Skin of body (tissue), 2 donors: ENCODE results near the gene TMTC2. TPM values are rescaled to one million over a fixed set of nuclear protein-coding genes. Genes with fewer than 3 reads are reported as not detected.
"Not testable (repeated sequence)": the region's sequence is repeated elsewhere in the genome, so short reads cannot be mapped to it uniquely, and the experiment has no call there.

ENCODE experiments used
- DNase-seq: peaks from one replicate; lab custom pipeline; 2025; lab: John Stamatoyannopoulos, UW
- total RNA-seq: library from RNA; depleted of rRNA; stranded (reverse); fragments of >200 nt; gene quantifications from one replicate; pipeline ENCODE4 v1.2.3, GENCODE V29; 2014

TMTC2 gene
- total RNA-seq, 1 donor from 2014 or later = 37.3 TPM

DNA sequence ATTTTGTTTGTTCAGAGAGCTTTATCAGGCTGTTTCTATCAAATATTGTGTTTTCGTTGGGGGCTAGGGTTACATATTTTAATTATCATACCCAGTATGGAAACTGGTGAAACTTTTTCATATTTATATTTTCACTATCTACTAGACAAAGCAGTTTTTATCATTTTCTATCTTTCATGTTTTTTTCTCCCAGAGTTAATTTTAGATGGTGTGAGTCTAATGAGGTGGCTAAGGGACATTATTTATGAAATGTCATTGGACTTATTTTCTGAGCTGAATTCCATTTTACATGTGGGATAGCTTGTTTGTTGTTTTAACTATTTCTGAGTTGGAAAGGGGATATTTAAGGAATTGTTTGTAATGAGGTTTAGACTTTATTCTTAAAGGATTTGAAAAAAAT is 100.3 kb downstream of the TMTC2 start:
- DNase-seq = no peak

DNA sequence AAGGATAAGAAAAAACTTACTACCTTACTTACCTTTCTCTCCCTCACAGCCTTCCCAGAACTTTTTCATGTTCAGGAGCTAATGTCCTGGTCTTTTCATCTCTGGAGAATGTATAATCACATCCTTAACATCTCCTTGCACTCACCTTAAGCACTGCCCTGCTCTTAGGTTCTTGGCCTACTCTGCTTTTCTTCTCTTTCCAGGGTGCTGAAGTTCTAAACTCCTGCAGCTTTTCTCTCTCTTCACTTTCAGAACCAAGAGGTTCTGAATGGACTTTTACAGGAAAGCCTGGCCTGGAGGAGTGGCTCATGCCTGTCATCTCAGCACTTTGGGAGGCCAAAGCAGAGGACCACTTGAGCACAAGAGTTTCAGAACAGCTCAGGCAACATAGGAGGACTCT is 101.9 kb downstream of the TMTC2 start:
- DNase-seq = no peak

DNA sequence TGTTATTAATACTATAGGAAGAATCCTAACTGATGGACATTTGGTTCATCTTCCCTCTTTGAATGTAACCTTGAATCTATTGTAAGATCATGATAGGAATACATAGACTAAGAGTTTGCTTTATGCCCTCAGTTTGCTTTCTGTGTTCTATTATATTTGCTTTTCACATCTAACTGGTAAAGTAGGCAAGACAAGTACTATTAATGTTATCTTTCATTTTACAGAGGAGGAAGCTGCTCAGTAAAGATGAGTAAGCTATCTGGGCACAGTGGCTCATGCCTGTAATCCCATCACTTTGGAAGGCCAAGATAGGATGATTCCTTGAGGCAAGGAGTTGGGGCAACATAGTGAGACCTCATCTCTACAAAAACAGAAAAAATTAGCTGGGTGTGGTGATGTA is 103.0 kb downstream of the TMTC2 start:
- no peak for DNase-seq

DNA sequence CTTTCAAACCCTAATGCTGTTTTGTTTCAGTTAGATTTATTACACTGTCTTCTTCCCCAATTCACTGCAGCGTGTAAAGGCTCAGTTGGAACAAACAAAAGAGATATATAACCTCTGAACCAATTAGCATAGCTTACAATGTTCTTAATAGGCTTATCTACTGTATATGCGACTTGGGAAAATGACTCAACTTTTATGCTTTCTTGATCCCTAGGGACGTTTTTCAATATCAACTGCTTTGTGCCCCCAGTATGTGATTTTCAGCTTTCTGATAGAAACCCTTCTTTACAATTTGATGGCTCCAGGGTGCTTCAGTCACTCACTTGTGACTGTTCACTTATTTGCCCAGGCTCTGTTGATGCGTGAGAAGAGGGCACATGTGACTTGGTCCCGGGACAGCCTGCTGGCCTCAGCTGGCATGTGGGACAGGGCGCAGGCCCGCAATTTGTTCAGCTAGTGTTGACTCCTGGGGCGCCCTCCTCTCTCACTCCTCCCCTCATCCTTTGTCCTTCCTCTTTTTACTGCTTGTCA is 107.1 kb downstream of the TMTC2 start:
- no peak for DNase-seq

DNA sequence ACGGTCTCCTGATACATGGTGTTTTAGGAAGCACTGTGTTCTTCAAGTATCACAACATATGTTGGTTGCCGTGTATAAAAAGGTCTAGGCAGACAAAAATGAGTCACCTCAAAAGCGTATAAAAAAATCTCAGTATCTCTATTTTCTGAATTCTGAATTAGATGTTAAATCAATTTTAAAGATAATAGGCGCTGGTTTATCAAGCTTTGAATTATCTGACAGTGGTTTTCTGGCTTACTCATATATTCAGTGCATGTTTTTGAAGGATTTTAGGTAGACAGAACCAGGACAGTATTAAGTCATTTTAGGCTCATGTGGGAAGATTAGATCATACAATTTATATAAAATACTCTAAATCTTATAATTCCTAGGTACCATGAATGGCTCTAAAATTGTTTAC is 110.8 kb downstream of the TMTC2 start:
- no peak for DNase-seq

DNA sequence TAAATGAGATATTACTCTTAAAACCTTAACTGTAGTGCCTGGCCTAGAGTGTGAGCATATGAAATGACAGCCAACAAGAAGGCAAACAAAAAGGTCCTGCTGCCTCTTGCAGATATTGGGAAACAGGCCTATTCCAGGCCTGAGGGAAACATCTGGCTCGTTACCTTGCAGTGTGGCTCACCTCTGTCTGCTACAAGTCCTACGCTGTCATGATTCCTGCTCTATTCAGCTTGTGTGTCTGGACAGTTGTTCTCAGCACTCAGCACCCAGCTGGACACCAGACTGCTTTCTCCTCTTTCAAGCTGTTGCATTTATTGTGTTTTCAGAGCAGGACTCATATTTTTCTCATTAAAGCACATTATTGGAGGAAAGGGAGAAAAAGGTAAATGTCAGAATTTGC is 113.5 kb downstream of the TMTC2 start:
- no peak for DNase-seq

DNA sequence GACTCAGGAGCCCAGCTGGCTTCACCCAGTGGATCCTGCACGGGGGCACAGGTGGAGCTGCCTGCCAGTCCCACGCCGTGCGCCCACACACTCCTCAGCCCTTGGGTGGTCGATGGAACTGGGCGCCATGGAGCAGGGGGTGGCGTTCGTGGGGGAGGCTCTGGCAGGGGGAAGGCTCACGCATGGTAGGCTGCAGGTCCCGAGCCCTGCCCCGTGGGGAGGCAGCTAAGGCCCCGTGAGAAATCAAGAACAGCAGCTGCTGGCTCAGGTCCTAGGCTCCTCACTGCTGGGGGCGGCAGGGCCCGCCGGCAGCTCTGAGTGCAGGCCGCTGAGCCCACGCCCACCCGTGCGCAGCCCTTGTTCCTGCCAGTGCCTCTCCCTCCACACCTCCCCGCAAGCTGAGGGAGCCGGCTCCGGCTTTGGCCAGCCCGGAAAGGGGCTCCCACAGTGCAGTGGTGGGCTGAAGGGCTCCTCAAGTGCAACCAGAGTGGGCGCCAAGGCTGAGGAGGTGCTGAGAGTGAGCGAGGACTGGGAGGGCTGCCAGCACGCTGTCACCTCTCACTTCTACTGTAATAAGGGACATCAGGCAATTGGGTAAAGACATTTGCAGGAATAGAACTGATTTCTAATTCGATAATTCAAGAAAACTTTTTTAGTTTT is 115.4 kb downstream of the TMTC2 start:
- DNase-seq = no peak

DNA sequence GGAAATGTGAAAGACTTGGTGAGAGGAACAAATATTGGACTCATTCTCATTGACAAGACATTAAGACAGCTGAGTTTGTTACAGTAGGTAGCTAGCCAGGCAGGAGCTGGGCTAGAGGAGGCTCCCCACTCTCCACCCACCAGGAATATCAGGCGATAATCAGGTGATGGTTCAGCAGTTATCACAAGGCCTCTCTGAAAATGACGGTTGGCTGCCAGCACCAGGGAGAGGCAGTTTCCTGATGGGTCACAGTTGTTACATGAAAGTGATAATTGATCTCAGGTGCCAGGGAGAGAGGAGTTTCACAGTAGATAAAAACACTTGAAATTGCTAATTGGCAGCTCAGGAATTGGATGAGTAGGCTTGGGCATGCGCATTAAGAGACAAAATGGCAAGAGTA is 116.5 kb downstream of the TMTC2 start:
- no peak for DNase-seq

DNA sequence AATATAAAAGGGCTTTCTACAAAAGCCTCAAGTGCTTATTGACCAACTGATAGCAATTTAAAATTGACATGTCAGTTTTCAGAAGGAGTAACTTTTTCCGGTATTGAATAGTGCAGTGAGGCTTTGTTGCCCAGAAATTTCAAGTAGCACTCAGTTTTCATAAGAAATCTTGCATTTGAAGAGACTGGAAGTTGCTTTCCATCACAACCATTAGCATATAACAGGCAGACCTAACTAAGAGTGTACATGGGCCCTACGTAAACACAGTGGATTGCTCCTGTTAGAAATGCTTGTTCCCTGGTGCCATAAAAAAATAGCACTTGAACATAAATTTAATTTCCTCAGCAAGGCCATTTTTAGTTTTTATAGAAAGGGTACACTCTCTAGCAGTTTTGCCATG is 117.9 kb downstream of the TMTC2 start:
- DNase-seq = no peak

DNA sequence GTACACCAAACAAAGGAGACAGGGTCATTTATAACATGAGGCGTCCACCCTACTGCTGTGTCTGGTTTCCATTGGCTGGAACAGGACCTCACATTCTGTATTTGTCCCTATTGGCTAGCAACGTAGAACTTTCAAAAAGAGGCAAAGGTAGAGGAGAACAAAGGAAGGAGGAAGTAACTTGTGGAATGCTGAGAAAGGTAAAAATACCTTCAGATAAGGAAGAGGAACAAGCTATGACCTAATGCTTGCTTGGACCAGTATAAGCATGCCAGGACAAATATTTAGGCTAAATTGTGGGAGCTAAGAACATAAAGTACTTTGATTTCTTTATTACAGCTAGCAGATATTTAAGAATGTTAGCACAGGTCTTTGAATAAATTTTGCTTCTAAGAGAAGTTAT is 118.3 kb downstream of the TMTC2 start:
- not testable (repeated sequence) for DNase-seq

DNA sequence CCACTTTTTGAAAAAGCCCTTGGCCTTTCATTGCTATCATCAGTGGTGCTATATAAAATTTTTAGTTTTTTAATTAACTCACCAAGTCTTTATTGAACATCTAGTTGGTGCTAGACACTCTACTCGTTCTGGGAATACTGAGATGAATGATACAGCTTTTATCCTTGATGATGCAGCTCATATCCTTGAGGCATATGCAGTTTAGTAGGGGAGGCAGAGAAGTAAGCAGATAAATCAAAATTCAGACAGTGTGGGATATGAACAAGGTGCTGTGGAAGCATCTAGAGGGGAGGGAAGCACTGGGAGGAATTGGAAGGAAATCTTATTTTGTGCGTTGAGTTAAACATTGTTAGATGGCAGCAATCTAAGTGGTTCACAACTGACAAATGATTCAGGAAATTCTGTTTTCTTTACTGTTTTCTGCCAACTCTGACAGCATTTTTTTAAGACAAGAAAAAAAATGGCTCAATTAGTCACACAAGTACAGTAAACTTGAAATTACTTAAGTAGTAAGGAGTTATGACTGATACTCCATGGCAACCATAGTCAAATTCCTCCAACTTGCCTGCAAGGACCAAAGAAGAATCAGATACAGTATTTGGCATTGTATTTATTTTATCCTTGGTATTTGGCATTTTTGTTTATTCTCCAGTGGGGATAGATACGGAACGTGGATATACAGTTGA is 119.2 kb downstream of the TMTC2 start:
- DNase-seq = no peak

DNA sequence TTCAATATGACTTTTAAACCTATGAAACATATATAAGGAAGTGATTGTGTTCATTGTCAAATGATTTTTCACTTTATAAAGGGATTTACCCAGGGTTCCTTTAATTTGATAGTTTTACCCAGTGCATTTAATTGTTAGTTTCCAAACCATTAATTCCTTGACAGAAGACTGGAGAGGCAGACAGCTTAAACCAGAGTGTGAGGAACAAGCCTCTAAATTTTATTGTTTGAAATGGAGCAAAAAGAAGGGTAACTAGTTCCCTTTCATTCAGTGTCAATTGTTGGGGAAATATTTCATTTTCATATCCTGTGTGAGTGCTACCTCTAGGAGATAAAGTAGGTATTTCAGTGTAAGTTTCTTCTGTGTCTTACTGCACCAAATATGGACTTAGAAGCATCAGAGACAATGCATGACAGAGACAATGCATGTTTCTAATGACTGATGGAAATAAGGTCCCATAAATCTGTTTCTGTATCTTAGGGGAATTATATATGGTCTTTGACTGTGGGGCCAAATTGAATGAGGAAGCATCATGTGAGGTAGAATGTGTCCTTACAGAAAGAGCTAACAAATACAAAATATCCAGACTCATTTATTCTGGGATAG is 120.5 kb downstream of the TMTC2 start:
- no peak for DNase-seq

DNA sequence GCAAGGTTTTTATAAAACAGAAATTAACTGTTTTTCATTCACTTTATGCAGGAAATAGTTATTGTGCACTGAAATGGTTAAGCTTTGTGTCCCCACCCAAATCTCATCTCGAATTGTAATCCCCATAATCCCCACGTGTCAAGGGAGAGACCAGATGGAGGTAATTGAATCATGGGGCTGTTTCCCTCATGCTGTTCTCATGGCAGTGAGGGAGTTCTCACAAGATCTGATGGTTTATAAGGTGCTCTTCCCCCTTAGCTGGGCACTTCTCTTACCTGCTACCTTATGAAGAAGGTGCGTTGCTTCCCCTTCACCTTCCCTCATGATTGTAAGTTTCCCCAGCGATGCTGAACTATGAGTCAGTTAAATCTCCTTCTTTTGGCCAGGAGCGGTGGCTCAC is 123.9 kb downstream of the TMTC2 start:
- no peak for DNase-seq

DNA sequence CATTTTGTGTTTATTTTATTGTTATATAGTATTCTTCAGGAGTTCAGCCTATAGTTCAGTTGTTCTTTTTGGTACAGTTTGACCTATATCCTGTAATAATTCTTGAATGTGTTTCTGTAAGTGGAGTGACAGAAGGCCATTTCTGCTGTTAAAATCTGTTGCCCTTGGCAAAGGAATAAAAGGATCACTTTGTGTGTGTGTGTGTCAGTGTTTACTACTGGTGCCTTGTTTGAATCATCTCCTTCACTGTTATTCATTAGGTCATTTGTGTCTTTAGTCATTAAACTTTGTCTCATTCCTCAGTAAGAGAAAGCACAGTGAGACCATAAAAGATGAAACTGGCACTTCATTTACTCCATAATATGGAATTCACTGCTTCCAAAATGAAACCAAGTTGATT is 130.7 kb downstream of the TMTC2 start:
- no peak for DNase-seq

DNA sequence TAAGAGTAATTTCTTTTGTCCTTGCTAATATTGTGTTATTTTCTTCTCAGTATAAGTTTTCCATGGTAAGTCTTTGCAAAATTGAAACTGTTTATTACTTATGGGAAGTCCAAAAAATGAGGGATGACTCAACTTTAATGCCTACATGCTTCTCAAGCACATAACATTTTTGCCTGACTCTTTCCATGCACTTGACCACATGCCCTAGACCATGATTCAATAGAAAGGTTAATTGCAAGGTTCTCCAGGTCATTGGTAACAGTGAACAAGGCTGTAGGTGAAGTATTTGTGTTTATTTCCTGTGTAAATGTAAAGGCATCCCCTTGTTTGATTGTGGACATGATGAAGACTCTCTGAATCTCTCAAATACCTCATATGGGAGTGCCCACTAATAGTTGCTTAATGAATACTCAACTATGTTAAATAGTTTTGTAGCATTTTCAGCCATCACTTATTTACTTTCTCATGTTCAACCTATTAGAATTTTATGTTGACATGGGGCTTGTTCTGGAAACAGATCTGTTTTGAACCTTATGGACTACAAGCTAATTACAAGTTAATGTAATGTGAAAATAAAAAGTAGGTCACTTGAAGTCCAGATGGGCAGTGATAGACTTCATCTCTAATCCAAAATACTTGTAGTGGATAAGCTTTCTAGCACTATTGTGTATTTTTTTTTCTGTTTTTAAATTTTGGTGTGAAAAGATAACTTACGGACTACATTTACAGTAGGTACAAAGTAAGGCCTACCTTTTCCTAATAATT is 131.7 kb downstream of the TMTC2 start:
- DNase-seq = no peak

DNA sequence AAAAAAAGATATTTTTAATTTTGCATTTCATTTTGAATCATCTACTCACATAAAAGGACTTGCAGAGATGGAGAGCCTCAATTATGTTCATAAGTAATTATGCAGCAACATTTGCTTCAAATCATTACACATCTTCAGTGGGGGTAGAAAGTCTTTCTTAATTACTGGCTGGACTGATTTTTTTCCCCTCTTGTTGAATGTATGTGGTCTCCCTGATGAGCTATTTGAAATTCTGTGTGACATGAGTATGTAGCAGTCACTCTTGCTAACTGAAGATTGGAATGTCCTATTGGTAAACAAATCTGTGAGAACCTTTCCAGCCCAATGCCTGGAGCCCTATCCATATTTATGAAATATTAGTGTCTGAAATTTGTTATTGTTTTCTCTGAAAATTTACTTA is 139.8 kb downstream of the TMTC2 start:
- no peak for DNase-seq

DNA sequence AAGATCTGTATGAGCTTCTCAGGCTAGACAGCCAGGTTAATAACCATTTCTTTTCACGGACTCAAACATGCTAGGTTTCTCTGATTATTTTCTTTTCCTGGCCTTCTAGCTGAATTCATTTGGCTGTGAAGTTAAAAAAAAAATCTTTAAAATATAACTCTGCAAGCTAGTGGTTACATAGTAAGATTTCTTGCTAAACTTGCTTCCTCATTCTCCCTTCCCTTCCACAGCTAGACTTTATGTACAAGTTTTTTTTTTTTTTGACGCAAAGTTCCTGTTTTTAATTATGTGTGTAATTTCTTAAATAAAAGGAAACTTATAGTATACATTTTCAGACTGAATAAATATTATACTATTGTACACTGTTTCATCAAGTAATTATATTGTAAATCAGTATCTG is 145.4 kb downstream of the TMTC2 start:
- peak; percentile 26 for DNase-seq

DNA sequence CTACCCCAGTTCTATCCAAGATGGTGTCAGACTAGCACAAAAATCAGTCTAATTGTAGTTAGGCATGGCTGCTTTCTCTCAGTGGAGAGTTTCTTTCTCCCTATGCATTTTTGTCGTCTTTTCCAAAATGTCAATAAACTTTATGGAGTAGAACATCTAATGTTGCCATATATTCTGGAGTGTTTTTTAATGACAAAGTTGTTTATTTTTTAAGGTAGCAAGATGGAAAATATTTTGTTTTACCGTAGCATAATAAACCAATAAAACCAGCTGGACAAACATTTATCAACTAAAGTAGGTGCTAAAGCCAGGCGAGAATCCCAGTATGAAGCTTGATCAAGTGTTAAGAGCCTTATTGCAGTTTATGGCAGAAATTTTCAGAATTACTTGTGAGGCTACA is 146.3 kb downstream of the TMTC2 start:
- no peak for DNase-seq

DNA sequence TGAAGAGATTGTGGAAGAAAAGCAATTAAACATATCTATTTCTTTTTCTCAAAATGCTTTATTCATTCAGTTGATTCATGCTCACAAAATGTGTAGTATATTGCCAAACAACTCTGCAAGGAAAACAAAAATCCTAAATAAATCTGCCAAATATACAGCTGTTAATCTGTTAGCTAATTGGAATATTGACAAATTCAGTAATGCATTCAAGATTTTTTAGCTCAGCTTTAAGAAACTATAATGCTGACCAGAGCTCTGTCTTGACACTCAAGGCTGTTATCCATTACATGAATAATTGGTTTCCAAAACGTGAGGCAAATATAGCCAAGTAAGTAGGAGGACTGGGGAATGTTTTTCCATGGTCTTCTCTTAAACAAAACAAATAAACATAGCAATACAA is 146.8 kb downstream of the TMTC2 start:
- DNase-seq = peak; percentile 92

DNA sequence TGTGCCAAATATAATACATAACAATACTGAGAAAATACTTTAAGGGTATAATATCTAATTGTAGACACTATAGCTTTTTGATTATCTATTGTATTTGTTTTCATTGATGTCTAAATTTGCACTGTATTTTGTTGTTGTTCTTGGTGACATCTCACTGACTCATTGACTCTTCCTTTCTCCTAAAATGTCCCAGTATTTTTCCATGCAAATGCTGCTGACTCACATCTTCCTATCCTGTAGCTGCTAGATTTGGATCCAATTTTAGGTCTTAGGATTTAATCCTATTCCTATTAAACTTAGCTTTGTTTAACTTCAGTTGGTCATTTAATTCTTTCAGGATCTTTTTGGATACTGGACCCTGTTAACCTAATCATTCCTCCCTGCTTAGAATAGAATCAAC is 148.5 kb downstream of the TMTC2 start:
- no peak for DNase-seq

DNA sequence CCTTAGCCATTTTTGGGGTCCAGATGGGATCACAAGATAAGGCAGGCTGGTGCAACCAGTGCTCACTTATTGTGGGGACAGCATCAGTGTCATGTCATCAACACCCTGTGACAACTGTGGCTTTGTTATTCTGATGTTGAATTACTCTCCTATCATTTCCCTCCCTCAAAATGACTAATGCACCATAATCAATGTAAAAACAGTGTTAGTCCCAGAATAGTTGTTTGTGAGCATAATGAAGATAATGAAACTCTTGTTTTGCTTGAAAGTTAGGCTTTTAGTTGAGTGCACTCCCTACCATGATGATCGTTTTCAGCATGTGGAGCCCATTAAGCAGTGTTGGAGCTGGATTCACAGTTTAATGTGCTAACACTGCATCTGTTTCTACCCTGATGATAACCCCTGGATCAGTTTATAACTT is 151.4 kb downstream of the TMTC2 start:
- peak; percentile 56 for DNase-seq

DNA sequence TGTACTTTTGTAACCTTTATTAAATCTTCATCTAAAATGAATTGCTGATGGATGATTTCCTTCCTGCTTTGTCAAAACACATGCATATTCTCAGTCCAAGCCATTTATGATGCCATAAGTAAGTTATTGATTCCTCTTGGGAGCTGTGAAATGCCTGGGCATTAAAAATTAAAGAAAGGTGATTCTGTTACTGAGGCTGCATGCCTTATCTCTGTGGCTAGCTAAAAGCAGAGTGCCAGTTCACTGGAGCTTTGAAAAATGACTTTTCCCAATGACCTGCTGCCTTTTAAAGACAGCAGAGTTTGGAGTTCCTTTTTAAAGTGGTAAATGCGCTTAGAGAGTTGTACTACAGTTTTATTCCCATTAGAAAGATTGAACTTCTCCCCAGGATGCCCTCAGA is 152.1 kb downstream of the TMTC2 start:
- DNase-seq = no peak
